CD4-positive, alpha-beta T cell (primary cell): ENCODE data around the gene C17orf75. TPM values are rescaled to one million over a fixed set of nuclear protein-coding genes. Genes with fewer than 3 reads are reported as not detected.

Source experiments
- ATAC-seq: fragments of 200-7000 bp; cut with Tn5 transposase; one replicate; pipeline ENCODE4 v1.10.0; 2022; ENCODE audit warnings: mild to moderate bottlenecking; ENCODE audit not compliant: poor library complexity
- CTCF ChIA-PET: fragments of 350-600 bp; sonication (Branson Sonifier 250); formaldehyde crosslinking; loops from one replicate; lab custom pipeline; 2021; ENCODE audit warnings: antibody characterized with exemption, inconsistent platforms; lab: Charles Lee
- POLR2A ChIA-PET: fragments of 350-600 bp; sonication (Branson Sonifier 250); formaldehyde crosslinking; loops from one replicate; lab custom pipeline; 2021; ENCODE audit warnings: antibody characterized with exemption, inconsistent platforms; lab: Charles Lee
- DNase-seq, 14 experiments: peaks; one replicate each; pipeline ENCODE4 v3.0.0-alpha.2; 2013 to 2020; ENCODE audit warnings: mixed read lengths in 2 of 14
- H3K27ac ChIP-seq, 2 donors: one replicate each; pipeline versions ENCODE4 v1.5.1 to v1.7.0; 2013; ENCODE audit warnings: low read length in 2 of 2, low read depth in 1 of 2, mild to moderate bottlenecking in 1 of 2
- H3K27me3 ChIP-seq, 2 experiments: 1 replicate in 1 of 2; 2 replicates in 1 of 2; pipeline versions ENCODE4 v1.6.1 to v1.7.0; 2013; ENCODE audit warnings: low read length in 2 of 2, control low read depth in 1 of 2, mild to moderate bottlenecking in 1 of 2, moderate library complexity in 1 of 2; ENCODE audit not compliant: insufficient read depth in 2 of 2, control insufficient read depth in 1 of 2
- H3K36me3 ChIP-seq: one replicate; pipeline ENCODE4 v1.6.1; 2013; ENCODE audit warnings: low read length, control low read depth; ENCODE audit not compliant: insufficient read depth
- H3K4me1 ChIP-seq: one replicate; pipeline ENCODE4 v1.6.1; 2013; ENCODE audit warnings: low read length, control low read depth; ENCODE audit not compliant: insufficient read depth
- H3K4me3 ChIP-seq: one replicate; pipeline ENCODE4 v1.5.1; 2013; ENCODE audit warnings: mild to moderate bottlenecking, low read length, moderate library complexity
- H3K9me3 ChIP-seq, 2 experiments: 1 replicate in 1 of 2; 2 replicates in 1 of 2; pipeline versions ENCODE4 v1.6.1 to v1.7.0; 2013; ENCODE audit warnings: low read length in 2 of 2, mild to moderate bottlenecking in 2 of 2, control low read depth in 1 of 2, moderate library complexity in 1 of 2; ENCODE audit not compliant: control insufficient read depth in 1 of 2, insufficient read depth in 1 of 2
- H3K27ac Mint-ChIP-seq: one replicate; pipeline ENCODE4 v1.8.0; 2020; ENCODE audit warnings: mixed read lengths
- H3K27me3 Mint-ChIP-seq: one replicate; pipeline ENCODE4 v1.8.0; 2021; ENCODE audit warnings: mixed read lengths
- H3K36me3 Mint-ChIP-seq: one replicate; pipeline ENCODE4 v1.8.0; 2021; ENCODE audit warnings: low read depth, mixed read lengths
- H3K4me1 Mint-ChIP-seq: one replicate; pipeline ENCODE4 v1.8.0; 2021; ENCODE audit warnings: low read depth, mixed read lengths
- H3K4me3 Mint-ChIP-seq: one replicate; pipeline ENCODE4 v1.8.0; 2020; ENCODE audit warnings: mild to moderate bottlenecking, mixed read lengths
- H3K9me3 Mint-ChIP-seq: one replicate; pipeline ENCODE4 v1.8.0; 2020; ENCODE audit warnings: mixed read lengths
- intact Hi-C, 2 experiments: fragments of 100-400 bp; cut with DNase I in 1 of 2; cut with micrococcal nuclease in 1 of 2; formaldehyde crosslinking; loops; one replicate each; pipeline versions ENCODE4 v1.15.1 to v1.9.0; 2023 to 2025; cut with DNase I, micrococcal nuclease
- total RNA-seq, 174 experiments: library from RNA in 2 of 174; stranded (reverse) in 2 of 174; gene quantifications; one replicate each; pipeline ENCODE4 v1.2.3 and lab custom pipeline; 2021 to 2026
- TF ChIP-seq, protein P1 (sequence below): fragments of 200-600 bp; IDR thresholded peaks from one replicate; pipeline ENCODE4 v1.8.0; 2022; ENCODE audit warnings: antibody characterized with exemption, mild to moderate bottlenecking

The C17orf75 gene
- total RNA-seq, 2 experiments from 2014 or later, result 12.8 to 15.9 TPM

DNA sequence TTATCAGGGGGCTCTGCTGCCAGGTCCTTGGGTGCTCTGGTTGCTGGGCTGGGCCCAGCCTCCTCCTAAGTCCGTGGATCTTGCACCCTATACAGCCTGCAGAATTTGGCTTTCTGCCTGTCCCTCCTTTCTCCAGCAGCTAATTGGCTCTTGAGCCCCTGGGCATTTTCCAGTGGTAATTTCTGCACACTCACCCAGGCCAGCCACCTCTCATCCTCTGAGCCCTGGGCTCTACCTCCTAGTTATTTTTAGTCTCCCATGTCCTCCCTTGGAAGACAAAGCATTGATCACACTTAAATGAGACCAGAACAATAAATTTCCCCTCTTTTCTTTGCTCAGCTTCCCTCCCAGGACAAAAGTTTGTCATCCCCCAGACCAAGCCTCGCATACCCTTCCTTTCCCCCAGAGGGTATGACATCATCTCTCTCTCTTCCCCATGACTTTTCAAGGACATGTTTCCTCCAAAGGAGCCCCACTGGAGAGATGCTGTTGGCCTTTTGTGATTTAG, 38.1 kb downstream of the C17orf75 start:
- H3K27me3 ChIP-seq, result no peaks in the 10 kb centered on the region
- TF ChIP-seq, protein P1, sequence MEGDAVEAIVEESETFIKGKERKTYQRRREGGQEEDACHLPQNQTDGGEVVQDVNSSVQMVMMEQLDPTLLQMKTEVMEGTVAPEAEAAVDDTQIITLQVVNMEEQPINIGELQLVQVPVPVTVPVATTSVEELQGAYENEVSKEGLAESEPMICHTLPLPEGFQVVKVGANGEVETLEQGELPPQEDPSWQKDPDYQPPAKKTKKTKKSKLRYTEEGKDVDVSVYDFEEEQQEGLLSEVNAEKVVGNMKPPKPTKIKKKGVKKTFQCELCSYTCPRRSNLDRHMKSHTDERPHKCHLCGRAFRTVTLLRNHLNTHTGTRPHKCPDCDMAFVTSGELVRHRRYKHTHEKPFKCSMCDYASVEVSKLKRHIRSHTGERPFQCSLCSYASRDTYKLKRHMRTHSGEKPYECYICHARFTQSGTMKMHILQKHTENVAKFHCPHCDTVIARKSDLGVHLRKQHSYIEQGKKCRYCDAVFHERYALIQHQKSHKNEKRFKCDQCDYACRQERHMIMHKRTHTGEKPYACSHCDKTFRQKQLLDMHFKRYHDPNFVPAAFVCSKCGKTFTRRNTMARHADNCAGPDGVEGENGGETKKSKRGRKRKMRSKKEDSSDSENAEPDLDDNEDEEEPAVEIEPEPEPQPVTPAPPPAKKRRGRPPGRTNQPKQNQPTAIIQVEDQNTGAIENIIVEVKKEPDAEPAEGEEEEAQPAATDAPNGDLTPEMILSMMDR, result no peak
- POLR2A ChIA-PET, result no interaction called here
- H3K27ac ChIP-seq, result no peak overlapping the region
- CTCF ChIA-PET, result no interaction called here
- Mint-ChIP-seq H3K27ac (no peak overlapping the region), H3K4me1 (no peaks in the 10 kb centered on the region), H3K4me3 (no peak overlapping the region), H3K36me3 (no peaks in the 10 kb centered on the region), H3K9me3 (no peaks in the 10 kb centered on the region), H3K27me3 (no peaks in the 10 kb centered on the region)
- DNase-seq (no peak), ATAC-seq (no peak)
- no peaks in the 10 kb centered on the region for H3K36me3 ChIP-seq
- H3K9me3 ChIP-seq, result no peaks in the 10 kb centered on the region
- no peaks in the 10 kb centered on the region for H3K4me1 ChIP-seq
- no peak overlapping the region for H3K4me3 ChIP-seq
- intact Hi-C loops, result no loop called here

DNA sequence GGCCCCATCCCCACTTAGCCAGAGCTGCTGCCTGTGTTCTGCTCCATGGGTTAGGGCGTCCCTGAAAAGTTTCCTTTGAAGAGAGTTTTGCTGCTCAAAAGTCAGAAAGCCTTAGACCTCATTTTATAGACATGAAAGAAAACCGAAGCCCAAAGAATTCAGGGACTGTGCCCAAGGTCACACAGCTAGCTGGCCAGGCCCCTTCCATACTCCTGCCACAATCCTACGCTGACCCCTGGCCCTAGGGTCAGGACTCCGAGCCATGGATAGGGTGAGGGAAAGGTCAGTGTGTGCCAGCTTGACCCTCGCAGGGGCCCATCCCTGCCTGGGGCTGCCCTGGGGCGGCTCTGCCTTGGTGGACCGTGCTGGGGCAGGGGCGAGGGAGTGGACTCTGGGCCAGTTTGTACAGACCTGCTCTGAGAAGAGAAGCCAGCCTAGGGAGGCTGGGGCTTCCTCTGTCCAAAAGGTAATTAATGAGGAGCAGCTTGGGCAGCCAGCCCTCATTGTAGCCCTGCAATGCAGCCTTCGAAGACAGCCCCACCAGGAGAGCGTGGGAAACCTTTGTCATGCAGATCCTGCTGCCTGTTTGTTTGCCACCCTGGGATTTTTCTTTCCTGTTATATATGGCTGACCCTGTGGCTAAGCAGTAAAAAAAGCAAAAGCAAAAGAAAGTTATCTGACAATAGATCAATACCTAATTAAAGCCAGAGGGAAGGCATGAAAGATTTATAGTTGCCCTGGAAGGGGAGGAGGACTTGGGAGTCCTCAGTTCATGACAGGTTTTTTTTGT, 38.9 kb downstream of the C17orf75 start:
- Mint-ChIP-seq H3K27me3 (no peaks in the 10 kb centered on the region), H3K36me3 (no peaks in the 10 kb centered on the region), H3K4me3 (no peak overlapping the region), H3K27ac (no peak overlapping the region), H3K4me1 (no peaks in the 10 kb centered on the region), H3K9me3 (no peaks in the 10 kb centered on the region)
- TF ChIP-seq, protein P1, result no peak
- Histone ChIP-seq H3K9me3 (no peaks in the 10 kb centered on the region), H3K27ac (no peak overlapping the region), H3K27me3 (no peaks in the 10 kb centered on the region), H3K4me1 (no peaks in the 10 kb centered on the region), H3K4me3 (no peak overlapping the region), H3K36me3 (no peaks in the 10 kb centered on the region)
- DNase-seq (no peak), ATAC-seq (no peak)
- ChIA-PET POLR2A (no interaction called here), CTCF (no interaction called here)
- intact Hi-C loops, result no loop called here

DNA sequence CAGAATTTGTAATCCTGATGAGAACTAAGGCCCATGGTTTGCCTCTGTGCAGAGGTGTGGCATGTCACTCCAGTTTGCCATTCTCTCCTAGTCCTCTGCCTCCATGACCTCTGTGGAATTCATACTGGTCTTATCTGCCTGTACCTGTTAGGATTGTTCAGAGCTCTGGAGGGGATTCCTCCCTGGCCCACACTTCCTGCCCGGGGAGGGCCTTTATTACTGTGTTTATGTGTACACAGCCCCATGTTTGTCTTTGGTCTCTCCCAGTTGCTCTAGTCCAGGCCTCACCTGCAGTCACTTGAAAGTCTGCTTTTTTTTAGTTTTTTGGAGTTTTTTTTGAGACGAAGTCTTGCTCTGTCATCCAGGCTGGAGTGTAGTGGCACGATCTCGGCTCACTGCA, 39.9 kb downstream of the C17orf75 start:
- H3K27me3 ChIP-seq, result no peaks in the 10 kb centered on the region
- no peaks in the 10 kb centered on the region for H3K4me1 ChIP-seq
- POLR2A ChIA-PET, result no interaction called here
- ATAC-seq, result no peak
- H3K4me1 Mint-ChIP-seq, result no peaks in the 10 kb centered on the region
- H3K36me3 Mint-ChIP-seq, result no peaks in the 10 kb centered on the region
- no peak overlapping the region for H3K4me3 ChIP-seq
- no peaks in the 10 kb centered on the region for H3K9me3 Mint-ChIP-seq
- H3K27ac Mint-ChIP-seq, result no peak overlapping the region
- CTCF ChIA-PET, result no interaction called here
- no peak overlapping the region for H3K27ac ChIP-seq
- intact Hi-C loops, result no loop called here
- no peaks in the 10 kb centered on the region for H3K27me3 Mint-ChIP-seq
- no peak for DNase-seq
- H3K4me3 Mint-ChIP-seq, result no peak overlapping the region
- no peaks in the 10 kb centered on the region for H3K36me3 ChIP-seq
- TF ChIP-seq, protein P1, result no peak
- H3K9me3 ChIP-seq, result no peaks in the 10 kb centered on the region
